Measurements from ENCODE around the gene MOK.
"Not testable (repeated sequence)": the region's sequence is repeated elsewhere in the genome, so short reads cannot be mapped to it uniquely, and the experiment has no call there.

MOK gene

GRCh38 chr14:102246071-102246470 is 58.9 kb downstream of the MOK start:
- no peak for DNase-seq

- not testable (repeated sequence) for DNase-seq
Measured at GRCh38 chr14:102243795-102244194, 61.2 kb downstream of the MOK start.

- no peak for DNase-seq
Measured at GRCh38 chr14:102241147-102241546, 63.8 kb downstream of the MOK start.

- DNase-seq = not testable (repeated sequence)
Measured at GRCh38 chr14:102240481-102240880, 64.5 kb downstream of the MOK start.

GRCh38 chr14:102239231-102239630 is 65.7 kb downstream of the MOK start:
- no peak for DNase-seq

GRCh38 chr14:102238766-102239165 is 66.2 kb downstream of the MOK start:
- DNase-seq = no peak

GRCh38 chr14:102238131-102238530 is 66.8 kb downstream of the MOK start:
- no peak for DNase-seq

- DNase-seq = no peak
Measured at GRCh38 chr14:102236026-102236425, 68.9 kb downstream of the MOK start.

GRCh38 chr14:102235275-102235897 is 69.6 kb downstream of the MOK start:
- DNase-seq = peak; percentile 73 to 76

GRCh38 chr14:102234331-102235264 is 70.4 kb downstream of the MOK start:
- DNase-seq = no peak

- DNase-seq = no peak
Measured at GRCh38 chr14:102233081-102233480, 71.9 kb downstream of the MOK start.

- no peak for DNase-seq
Measured at GRCh38 chr14:102232348-102232625, 72.7 kb downstream of the MOK start.

GRCh38 chr14:102231476-102232347 is 73.3 kb downstream of the MOK start:
- no peak for DNase-seq

GRCh38 chr14:102230481-102231210 is 74.3 kb downstream of the MOK start:
- no peak for DNase-seq

GRCh38 chr14:102229739-102230092 is 75.2 kb downstream of the MOK start:
- no peak for DNase-seq

GRCh38 chr14:102229071-102229738 is 75.8 kb downstream of the MOK start:
- DNase-seq = no peak

GRCh38 chr14:102227184-102227964 is 77.6 kb downstream of the MOK start:
- DNase-seq = no peak

- DNase-seq = no peak
Measured at GRCh38 chr14:102226356-102227125, 78.4 kb downstream of the MOK start.

- no peak for DNase-seq
Measured at GRCh38 chr14:102225936-102226335, 79.0 kb downstream of the MOK start.

- no peak for DNase-seq
Measured at GRCh38 chr14:102225386-102225785, 79.6 kb downstream of the MOK start.

GRCh38 chr14:102223682-102224081 is 81.3 kb downstream of the MOK start:
- DNase-seq = no peak
